Esophagus squamous epithelium (tissue), 4 donors: ENCODE data around the gene KANSL1.

ENCODE experiments used
- CTCF ChIP-seq, 6 experiments: fragments of 450-650 bp in 4 of 6; fragments of 200-600 bp in 2 of 6; sonication (generic) in 2 of 6; IDR thresholded peaks; one replicate each; pipeline ENCODE4 v1.5.1; 2016 to 2019; ENCODE audit warnings: antibody characterized with exemption in 6 of 6, mild to moderate bottlenecking in 4 of 6, moderate library complexity in 4 of 6
- POLR2A ChIP-seq, 4 donors: fragments of 450-650 bp; IDR thresholded peaks; one replicate each; pipeline ENCODE4 v1.6.1; 2017; ENCODE audit warnings: antibody characterized with exemption in 4 of 4, mild to moderate bottlenecking in 4 of 4, moderate library complexity in 3 of 4

- TF ChIP-seq CTCF (IDR thresholded peaks at IDR 0.05) = no peak
- no peak for TF ChIP-seq POLR2A (IDR thresholded peaks at IDR 0.05)
Observed at GRCh38 chr17:46003907-46004748, 189.1 kb downstream of the KANSL1 start.
